Measurements from ENCODE around the gene TRAF1.

Gene TRAF1

GRCh38 chr9:120904061-120904977 lies 22.3 kb downstream of the TRAF1 start:
- no peak for DNase-seq

- DNase-seq = no peak
Measured at GRCh38 chr9:120902569-120903535, 23.7 kb downstream of the TRAF1 start.

DNA sequence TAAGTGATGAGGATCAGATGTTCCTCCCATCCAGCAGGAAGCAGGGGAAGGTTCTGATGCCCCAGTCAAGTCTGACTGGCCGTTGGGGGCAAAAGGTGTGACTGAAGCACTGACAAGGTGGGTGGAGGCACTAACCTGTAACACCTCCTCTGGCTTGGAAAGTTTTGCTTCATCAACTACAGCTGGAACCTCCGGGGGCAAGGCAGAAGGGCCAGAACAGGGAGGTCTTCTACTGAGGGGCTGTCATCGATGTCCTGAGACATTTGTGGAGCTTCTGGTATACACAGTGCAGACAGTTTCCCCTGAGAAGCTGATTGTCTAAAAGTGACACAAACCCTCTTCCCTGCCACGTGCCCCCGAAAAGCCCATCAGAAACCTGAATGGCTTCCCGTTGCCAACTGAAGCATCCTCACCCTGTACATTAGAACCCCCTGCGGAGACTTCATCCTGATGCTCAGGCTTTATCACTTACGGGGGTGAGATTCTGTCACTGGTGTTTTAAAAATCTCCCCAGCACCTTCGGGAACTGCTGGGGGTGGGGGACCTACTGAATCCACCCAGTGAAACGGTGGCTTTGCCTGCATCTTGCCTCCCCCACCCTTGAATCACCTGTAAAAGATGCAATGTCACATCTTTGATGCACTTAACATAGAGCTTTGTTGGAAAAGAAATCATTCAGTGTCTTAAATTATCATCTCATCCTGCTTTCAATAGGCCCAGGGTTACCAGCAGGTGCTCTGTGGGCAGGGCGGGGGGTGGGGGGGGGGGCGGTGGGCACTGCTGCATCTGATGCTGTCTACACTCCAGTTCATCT lies 24.6 kb downstream of the TRAF1 start:
- DNase-seq = no peak

- DNase-seq = no peak
Measured at GRCh38 chr9:120900824-120901223, 25.8 kb downstream of the TRAF1 start.

DNA sequence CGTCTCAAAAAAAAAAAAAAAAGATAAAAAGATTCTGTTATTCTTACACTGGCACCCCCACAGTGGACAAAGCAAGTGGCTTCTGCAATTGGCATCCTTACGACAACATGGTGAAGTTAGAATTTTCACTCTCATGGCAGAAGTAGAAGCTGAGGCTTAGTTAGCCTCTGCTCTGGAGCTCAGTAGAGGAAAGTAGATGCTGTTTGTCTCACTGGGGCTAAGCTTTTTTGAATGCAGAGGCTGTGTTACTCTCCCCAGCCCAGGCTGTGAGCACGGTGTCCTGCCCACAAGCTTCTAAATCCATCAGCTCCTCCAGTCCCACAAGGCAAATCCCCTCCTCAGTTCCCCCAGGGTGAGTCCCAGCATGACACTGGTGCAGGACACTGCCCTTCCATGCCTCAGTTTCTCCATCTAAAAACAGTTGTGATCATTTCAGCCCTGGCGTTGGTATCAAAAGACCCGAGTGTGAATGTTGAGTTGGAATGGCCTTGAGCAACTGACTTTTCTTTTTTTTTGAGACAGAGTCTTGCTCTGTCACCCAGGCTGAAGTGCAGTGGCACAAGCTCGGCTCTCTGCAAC lies 27.0 kb downstream of the TRAF1 start:
- no peak for DNase-seq

- no peak for DNase-seq
Measured at GRCh38 chr9:120898396-120898795, 28.2 kb downstream of the TRAF1 start.

DNA sequence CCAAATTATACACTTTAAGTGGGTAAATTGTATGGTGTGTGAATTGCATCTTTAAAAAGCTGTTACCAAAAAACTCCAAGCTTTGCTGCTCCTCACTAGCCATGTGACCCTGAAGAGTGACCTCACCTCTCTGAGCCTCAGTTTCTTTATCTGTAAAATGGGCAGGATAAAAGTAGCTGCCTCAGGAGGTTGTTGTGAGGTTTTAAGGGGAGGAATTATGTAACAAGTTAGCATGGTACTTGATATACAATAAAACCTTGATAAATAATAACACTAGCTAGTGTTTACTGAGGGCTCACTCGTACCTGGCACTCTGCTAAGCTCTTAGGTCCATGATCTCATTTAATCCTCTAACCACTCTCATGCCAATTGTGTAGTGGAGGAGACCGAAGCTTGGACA lies 30.6 kb downstream of the TRAF1 start:
- no peak for DNase-seq

DNA sequence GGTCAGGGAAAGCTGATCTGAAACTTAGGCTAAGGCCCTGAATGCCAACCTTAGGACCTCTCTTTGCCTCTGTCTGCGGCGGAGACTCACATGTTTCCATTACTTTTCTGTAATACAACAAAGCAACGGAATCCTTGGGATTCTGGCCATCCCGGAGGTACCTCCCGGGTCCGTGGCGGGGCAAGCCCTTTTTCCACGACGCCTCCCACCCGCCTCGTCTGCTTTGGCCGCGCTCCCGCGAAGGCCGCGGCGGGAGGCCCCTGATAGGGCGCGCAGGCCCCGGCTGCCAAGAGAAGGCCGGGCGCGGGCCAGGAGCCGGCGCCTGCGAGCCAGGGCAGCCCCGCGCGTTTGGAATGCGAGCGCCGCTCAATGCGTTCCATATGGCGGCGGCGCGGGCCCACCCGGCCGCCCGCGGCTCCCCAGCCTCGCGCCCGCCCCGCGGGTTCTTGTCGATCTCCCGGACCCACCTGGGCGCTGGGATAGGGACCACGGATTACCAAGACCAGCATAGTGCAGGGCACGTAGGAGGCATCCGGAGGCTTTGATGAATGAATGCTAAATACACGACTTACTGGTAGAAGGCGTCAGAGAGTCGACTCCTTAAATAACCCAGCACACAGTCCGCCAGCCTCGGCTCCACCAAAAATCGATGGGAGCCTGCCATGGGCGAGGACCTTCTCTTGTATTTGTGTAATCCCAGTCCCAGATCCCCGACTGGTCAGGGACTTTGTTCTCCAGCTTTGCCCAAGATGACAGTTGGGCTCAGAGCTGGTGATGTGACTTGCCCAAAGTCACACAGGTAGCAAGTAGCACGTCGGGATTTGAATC lies 32.1 kb downstream of the TRAF1 start:
- no peak for DNase-seq

DNA sequence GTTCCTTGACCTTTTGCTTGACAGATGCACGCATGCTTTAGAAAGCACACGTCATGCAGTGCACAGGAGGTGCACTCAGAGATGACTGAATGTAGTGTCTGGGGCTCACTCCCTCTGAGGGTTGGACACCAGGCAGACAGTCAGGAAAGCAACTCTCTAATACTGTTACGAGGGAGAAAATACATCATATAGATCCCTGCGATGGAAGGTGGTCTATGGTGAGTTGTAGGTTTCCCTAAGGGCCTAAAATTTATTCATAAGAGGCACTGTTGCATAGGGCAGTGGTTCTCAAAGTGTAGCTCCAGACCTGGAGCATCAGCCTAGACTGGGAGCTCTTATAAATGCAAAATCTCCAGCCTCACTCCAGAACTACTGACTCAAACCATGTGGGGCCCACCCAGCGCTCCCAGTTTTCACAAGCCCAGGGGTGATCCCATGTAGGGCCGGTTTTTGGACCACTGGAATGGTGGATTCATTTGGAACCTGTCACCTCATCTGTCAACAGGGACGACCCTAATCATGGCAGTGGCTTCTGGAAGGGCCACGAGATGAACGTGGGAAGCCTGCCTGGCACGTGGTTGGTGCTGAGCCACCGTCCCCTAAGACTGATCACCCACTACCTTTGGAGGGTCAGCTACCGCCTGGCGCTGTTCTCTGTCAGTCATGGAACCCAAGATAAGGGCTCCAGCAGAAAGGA lies 32.8 kb downstream of the TRAF1 start:
- no peak for DNase-seq

GRCh38 chr9:120892748-120893610 lies 33.6 kb downstream of the TRAF1 start:
- no peak for DNase-seq

DNA sequence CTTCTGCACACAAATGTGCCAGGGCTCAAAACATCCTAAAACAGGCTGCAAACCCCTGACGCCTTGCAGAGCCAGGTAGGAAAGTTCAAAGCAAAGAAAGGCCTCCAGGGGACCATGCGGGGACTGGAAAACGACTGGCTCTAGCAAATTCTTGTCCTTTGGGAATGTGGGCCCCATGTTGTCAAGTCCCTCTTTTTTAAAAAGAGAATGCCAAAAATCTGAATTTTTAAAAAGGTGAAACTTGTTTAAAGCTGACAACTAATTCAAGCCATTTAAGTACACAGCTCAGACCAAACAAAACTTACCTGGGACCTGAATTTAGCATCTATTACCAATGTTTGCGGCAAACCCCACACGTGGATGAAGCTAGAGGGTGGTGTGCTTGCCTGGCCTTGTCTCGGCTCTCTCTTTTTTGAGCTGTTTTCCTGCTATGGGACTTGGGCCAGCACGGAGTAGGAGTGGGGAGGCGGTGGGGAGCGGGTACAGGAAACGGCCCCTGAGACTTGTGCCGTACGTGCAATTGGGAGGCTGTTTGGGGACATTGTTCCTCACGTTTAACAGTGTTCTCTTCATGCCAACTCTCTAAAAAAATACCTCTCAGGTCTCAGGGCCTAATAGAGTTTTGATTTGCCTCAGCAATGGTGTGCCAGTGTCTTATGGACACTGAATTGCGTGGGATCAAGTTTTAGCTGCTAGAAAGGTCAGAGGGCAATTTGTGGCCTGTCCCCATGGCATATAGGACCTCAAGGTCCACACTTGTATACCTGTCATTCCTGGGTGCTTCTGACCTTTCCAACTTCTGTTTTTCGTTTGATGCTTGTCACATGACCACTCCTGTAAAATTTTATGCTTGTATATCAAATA lies 34.5 kb downstream of the TRAF1 start:
- no peak for DNase-seq

DNA sequence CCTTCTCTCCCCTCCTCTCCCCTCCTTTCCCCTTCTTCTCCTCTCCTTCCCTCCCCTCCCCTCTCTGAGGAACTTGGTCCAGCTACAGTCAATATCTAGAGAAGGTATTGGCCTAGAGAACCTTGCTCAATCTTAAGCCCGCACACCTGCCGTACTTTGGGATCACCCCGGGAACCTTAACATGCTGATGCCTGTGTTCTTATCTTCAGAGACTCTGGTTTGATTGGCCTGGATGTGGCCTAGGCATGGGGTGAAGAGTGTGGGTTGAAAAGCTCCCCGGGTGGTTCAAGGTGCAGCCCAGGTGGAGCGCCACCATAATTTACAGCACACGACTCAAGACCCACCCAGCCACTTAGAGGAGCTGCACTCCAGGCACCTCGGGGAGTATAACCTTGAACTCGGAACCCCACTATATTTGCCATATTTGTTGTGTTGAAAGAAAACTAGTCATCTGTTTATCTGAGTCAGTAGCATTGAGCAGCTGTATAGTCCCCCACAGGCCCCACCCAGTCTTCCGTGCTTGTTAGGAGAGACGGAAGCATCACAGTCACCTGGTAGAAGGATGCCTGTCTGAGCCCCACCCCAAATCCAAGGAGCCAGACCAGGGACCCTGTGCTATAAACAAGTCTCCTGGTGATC lies 35.2 kb downstream of the TRAF1 start:
- no peak for DNase-seq

DNA sequence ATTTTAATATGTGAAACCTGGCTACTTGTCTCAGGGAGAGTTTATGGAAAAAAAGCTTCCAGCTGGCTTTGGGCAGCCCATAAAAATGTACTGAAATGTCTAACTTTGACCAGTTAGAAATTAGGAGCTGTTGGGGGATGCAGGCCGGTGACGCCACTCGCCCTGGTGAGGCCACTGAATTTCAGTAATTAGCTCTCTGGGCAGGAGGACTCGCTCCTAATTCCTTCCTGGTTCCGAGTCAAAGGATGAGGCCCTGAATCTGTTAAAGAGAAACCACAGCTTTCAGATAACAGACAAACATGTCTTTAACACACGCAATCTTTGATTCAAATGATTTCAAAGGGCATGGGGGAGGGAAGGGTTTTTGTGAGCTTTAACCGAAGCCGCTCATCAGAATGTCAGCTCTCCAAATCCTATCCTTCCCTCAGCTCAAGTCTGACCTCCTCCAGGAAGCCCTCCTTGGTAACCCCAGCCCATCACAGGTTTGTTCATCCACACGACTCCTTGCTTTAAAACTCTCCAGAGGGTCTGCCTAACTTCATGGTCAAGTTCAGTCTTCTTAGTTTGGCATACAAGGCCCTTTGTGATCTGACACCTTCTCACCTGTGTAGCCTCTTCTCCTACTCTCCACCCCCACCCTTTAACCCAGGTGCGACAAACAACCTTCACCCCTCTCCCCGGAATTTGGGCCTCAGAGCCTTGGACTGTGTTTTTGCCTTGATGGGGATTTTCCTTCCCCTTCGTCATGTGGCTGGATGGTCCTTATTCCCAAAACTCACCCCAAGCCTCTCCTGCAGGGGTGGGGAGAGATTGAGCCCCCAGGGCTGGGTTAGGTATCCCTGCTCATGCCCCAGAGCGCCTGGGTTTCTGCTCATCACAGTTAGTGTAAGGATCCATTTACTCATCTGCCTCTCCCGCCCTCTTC lies 36.0 kb downstream of the TRAF1 start:
- DNase-seq = no peak

DNA sequence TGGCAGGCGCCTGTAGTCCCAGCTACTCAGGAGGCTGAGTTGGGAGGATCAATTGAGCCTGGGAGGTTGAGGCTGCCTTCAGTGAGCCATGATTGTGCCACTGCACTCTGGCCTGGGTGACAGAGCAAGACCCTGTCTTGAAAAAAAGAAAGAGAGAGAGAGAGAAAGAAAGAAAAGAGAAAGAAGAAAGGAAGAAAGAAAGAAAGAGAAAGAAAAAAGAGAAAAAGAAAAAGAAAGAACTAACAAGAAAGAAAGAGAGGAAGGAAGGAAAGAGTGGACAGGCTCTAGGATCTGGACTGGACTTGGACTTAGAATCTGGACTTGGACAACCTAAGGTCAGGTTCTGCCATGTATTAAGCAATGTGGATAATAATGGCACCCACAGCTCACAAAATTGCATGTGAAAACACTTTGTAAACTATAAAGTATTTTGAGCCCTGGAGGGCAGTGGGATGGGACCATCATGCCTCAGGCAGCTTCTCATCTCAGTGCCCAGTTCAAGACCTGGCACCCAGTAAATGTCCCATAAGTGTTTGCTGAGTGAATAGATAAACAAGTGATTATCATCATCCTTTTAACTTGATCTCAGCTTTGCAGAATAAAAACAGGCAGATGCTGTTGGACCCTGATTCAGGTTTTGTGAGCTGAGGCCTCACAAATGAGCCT lies 36.9 kb downstream of the TRAF1 start:
- DNase-seq = no peak

DNA sequence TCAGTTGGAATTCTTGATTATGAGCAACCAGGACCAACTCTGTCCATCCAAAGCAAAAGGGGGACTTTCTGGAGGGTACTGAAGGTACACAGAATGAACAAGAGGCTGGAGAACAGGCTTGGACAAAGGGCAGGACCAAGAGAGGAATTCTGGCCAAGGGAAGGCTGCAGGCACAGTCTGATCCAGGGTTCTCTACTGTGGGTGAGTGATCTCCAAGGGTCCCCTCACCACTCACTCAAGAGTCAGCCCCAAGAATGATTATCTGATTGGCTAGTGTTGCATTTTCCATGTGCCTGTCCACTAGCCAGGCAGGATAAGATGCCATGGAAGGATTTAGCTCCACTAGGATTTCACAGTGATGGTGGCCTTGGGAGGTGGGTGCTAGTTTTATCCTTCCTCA lies 38.0 kb downstream of the TRAF1 start:
- DNase-seq = no peak

GRCh38 chr9:120886490-120886967 lies 40.1 kb downstream of the TRAF1 start:
- DNase-seq = no peak

Measured in NCI-H748 treated with DMSO at 0.1 percent for 48 hours (cell line).